ENCODE data around the gene OR2W1.

The OR2W1 gene

GRCh38 chr6:28996844-28997510, 48.0 kb downstream of the OR2W1 start:
- no peak for DNase-seq

GRCh38 chr6:28995093-28995650, 49.8 kb downstream of the OR2W1 start:
- no peak for DNase-seq
